Inflammatory macrophage treated with lipopolysaccharide for 1 hour (primary cell): ENCODE measurements around the gene TPST1.

Source experiments
- DNase-seq, 2 donors: peaks; one replicate each; pipeline ENCODE4 v3.0.0-alpha.2; 2020 to 2022

TPST1 gene

DNA sequence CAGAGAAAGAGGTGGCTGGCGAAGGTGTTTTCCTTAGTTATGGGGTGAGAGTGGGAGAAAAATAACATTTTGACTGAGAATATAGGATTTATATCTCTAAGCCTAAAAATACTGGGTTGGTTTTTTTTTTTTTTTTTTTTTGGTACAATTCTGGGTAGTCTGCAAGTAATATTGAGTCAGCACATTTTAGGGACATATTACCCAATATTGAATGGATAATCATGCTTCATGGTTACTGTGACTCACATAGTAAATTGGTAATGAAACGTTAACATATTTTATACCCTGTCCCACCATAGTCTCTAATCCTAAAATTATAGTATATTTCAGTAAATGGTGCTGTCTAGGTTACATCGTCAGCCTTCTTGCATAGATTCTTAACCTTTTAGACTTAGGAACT is 91.4 kb downstream of the TPST1 start:
- DNase-seq = peak in 1 of 2 donors; percentile 14

DNA sequence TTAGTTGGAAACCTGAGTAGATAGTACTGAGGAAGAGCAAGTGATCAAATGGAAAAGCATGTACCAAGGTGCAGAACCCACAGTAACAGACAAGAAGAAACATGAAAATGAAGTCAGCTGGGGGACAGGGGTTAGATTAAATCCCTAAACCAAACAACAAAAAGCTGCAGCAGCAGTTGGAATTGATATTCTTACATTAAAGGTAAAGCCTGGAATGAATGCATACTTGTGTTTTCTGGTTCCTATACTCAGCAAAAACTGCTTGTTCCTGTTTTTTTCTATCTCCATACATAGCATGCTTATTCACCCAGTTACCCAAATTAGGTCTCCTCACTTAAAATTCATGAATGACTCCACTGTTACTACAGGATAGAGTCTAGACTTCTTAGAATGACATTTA is 92.4 kb downstream of the TPST1 start:
- DNase-seq = peak; percentile 16 to 26

DNA sequence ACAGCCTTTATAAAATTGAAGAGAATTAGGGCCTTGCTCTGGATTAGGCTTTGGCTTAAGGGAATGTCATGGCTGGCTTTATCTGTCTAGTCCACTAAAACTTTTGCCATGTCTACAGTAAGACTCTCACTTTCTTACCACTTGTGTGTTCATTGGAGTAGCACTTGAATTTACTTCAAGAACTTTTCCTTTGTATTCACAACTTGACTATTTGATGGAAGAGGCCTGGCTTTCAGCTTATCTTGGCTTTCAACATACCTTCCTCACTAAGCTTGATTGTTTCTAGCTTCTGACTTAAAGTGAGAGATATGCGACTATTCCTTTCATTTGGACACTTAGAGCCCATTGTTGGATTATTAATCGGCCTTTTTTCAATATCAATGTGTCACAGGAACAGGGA is 96.1 kb downstream of the TPST1 start:
- DNase-seq = no peak

DNA sequence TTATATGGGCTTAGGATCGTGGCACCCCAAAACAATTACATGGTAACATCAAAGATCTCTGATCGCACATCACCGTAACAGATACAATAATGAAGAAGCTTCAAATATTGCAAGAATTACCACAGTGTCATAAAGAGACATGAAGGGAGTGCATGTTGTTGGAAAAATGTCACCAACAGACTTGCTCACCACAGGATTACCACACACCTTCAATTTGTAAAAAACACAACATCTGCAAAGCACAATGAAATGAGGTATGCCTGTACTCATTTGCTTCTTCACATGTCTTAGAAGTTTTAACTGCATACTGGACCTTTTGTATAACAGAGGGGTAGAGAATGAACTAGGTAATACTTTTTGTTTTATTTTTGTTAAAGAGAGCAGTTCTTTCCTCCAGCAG is 96.6 kb downstream of the TPST1 start:
- DNase-seq = no peak

DNA sequence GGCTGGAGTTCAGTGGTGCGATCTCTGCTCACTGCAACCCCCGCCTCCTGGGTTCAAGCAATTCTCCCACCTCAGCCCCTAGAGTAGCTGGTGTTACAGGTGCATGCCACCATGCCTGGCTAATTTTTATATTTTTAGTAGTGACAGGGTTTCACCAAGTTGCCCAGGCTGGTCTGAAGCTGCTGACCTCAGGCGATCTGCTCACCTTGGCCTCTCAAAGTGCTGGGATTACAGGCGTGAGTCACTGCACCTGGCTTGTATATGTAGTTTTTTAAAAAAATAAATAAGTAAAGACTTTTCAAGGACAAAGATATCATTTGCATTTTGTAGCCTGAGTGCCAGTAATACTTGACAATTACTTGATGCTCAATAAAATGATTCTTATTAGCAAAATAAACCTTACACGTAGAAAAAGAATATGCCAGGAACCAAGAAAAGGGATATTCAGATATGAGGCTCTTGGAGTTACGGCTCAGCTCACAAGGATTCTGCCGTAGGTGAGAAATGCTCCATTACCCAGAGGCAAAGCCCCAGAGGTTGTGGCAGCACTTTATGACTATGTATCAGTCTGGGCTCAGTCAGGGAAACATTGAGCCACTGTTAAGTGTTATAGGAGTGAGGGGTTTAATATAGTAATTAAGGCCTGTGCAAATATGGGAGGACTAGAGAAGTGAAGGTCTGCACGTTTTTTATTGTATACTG is 98.5 kb downstream of the TPST1 start:
- no peak for DNase-seq

DNA sequence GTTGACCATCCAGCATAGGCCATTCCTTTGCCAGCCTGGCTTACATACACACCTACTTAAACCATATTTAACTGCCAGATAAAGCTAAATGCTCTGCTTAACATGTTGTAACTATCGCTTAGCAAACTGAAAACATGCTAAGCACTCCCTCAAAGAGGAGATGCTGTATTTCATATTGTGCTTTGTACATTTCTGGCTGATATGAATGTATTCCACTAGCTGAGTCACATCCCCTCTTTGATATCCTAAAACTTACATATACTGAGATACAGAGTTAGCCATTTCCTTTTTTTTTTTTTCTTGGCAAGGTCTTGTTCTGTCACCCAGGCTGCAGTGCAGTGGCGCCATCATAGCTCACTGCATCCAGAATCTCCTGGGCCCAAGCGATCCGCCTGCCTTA is 99.4 kb downstream of the TPST1 start:
- DNase-seq = no peak

DNA sequence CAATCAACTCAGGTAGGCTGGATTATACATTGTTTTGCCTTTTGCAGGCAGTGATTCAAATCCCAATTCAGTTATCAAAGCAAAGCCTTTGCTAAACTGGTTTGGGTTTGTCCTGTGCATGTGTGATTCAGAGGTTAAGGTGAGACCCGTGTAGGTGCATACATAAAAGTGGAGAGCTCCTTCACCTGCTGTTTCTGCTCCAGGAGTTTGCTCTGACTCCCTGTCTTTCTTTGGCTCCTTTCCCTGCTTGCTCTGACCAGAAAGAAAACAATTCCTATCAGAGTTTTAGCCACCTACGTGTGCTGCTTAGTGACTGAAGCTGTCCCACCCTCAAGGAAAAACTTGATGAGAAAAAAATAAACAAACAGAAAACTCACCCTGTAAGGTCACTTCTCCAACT is 101.1 kb downstream of the TPST1 start:
- no peak for DNase-seq

DNA sequence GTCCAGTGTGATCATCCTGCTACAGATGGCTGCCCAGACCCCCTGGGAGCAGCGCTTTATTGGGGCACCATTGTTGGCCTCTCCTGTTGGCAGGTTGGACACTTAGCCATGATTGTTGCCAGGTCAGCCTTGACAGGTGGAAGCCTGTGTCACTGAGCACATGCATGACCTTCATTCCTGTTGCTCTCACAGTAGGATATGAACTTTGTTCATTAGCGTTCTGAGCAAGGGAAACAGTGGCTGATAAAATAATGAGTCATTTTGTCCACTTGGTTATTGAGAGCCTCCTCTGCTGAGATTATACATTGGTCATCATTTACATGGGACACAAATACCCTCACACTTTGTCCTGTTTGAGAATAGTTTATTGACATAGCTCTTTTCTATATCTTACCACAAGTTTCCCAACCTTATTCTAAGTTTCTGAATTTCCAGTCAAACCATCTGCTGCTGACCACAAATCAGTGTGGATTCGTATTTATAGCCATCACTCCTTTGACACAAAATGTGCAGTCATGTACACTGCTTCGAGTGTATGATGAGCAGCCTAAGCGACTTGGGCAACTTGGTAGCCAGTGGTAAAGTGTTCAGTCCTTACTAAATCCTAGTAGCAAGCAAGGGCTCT is 102.6 kb downstream of the TPST1 start:
- DNase-seq = no peak

DNA sequence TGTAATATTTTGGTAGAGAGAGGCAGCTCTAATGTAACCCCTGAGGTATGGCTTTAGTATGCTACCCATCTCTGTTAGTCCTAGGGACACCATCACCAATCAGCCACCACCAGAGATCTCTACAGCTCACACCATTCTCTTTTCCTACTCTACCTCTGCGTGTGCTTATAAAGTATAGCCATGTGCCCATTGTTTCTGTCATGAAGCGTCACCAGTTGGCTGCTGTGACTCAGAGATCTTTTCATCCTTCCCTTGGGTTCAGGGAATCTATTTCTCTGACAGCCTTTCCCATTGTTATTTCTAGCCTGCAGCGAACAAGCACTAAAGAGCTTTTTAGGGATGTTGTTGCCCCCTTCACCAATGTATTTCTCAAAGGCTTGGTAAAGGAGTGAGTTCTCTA is 103.3 kb downstream of the TPST1 start:
- DNase-seq = no peak

DNA sequence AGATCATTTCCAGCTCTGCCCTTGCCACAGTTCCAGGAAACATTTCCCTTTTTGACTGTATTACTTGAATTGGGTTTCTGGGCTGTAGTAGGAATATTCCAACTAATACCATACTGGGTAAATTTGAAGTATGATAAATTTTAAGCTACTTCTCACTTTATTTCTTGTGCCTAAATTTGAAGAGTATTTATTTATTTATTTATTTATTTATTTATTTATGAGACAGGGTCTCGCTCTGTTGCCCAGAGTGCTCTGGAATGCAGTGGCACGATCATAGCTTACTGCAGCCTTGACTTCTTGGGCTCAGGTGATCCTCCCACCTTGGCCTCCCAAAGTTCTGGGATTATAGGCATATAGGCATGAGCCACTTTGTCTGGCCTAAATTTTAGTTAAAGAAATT is 105.5 kb downstream of the TPST1 start:
- DNase-seq = no peak

DNA sequence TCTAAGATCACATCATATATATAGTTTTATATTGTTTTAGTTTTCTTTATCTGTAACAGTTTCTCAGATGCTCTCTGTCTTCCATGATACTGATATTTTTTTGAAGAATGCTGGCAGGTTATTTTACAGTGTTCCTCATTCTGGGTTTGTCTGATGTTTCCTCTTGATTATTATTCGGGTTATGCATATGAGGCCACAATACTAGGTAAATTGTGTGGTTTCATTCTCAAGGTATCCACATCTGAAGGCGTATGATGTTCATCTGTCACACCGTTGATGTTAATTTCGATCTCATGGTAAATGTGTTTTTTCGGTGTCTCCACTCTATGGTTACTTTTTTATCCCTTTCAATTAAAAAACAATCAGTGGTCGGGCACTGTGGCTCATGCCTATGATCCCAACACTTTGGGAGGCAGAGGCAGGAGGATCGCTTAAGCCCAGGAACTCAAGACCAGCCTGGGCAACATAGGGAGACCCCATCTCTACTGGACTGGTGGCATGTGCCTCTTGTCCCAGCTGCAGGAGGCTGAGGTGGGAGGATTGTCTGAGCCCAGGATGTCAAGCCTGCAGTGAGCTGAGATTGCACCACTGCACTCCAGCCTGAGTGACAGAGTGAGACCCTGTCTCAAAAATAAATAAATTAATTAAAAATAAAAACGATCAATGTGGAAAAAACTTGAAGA is 108.9 kb downstream of the TPST1 start:
- DNase-seq = no peak

DNA sequence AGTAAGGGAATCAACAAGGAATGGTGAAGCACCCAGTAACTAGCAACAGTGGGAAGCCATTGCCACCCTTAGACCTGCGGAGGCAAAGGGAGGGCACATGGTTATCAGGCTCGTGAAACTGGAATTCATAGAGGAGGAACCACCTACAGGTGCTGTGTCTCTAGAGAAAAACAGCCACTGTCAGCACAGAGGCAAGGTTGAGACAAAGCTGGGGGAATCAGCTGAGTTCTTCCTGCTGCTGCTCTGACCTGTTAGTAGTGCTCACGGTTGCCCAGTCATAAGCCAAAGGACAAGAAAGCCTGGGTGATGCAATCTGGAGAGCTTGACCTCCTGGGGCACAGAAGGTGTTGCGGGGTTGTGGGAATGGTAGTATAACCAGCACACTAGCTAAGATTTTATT is 110.1 kb downstream of the TPST1 start:
- no peak for DNase-seq

DNA sequence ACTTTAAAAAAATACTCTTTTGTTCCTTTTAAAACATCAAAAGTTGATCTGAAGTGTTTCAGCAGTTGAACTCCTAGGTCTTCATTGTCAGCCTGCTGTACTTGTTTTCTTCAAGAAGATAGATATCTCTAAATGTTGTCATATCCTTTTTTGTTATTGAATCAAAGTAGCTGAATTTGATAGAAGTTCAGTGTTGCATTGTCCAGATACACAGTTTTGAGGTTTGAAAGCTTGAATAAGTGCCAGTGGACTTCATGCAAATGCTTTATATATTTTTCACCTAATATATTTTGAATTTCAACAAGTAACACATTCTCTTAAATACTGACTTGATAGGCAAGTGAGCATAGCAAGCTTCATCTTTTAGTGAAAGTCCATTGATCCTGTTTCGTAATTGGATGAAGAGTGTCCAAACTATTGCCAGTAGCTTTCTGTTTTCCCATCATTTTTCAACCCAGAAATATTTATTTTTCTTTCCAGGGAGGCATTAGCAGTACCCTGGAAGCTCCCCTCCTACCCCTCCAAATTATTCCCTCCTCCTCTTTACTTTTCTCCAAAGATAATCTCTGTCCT is 114.4 kb downstream of the TPST1 start:
- DNase-seq = no peak

DNA sequence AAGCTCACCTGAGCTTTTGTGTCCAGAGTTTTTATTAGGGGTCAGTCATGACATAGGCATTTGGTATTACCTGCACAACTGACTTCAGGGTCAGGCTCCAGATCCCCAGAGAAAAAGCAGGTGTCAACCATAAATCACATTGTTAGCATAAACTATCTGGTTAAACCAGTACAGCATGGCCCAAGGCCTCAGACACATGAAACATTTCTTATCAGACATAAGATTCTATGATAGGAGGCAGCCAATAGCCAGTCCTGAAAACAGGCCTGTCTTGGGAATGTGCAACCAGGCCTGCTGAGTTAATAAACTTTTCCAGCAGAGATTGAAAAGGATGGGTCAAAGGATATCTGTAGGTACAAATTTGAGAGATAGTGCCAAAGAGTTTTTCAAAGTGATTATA is 116.1 kb downstream of the TPST1 start:
- no peak for DNase-seq

DNA sequence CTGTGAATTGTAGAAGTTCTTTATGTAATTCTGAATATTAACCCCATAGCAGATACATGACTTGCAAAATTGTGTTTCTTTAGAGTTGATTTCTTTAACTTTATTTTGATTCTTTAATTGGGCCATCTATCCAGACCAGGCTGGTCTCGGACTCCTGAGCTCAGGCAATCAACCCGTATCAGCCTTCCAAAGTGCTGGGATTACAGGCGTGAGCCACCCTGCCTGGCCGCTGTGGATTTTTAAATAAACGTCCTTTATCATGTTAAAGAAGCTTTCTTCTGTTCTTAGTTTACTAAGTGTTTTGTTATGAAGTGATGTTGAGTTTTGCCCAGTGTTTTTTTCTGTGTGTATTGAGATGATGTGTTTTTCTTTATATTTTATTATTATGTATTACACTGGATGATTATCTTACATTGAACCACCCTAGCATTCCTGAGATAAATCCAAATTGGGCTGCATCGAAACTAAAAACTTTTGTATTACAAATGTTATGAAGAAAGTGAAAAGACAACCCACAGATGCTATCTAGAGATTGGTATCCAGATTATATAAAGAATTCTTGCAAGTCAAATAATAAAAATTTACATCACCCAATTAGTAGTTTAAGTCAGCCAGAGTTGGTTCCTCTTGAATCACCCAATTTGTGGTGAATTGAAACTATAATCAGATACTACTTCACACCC is 118.1 kb downstream of the TPST1 start:
- no peak for DNase-seq

DNA sequence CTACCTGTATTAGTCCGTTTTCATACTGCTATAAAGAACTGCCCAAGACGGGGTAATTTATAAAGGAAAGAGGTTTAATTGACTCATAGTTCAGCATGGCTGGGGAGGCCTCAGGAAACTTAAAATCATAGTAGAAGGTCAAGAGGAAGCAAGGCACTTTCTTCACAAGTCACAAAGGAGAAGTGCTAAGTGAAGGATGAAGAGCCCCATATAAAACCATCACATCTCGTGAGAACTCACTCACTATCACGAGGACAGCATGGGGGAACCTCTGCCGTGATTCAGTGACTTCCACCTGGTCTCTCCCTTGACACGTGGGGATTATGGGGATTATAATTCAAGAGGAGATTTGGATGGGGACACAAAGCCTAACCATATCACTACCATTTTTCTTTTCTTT is 119.9 kb downstream of the TPST1 start:
- peak; percentile 18 to 42 for DNase-seq

DNA sequence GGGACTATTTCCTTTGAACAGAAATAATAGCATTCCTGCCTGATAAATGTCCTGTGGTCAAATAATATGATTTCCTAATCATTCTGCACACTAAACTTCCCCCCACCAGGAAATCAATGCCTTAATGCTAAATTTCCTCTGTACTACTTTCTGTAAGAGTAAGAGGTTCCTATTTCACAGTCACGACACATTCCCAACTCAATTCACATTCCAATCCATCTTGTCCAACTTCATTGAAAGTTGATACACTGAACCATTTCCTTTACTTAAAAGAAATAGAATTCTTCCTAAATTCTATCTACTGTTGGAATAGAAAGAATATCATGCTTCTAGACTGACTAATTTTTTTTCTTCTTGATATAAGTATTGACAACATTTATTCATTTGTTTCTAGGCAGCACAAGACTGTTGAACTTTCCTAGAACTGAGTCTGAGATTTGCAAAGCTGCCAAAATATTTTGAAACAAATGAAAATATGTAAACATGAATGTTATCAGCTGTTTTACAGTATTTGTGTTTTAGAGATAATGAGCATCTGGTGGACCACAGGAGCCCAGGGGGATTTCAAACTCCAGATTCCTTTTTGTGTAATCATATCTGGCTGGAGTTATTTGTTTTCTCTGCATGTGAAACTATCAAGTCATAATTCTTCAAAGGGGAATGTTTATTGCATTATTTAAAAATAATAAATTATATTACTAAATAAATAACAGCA is 121.5 kb downstream of the TPST1 start:
- no peak for DNase-seq

DNA sequence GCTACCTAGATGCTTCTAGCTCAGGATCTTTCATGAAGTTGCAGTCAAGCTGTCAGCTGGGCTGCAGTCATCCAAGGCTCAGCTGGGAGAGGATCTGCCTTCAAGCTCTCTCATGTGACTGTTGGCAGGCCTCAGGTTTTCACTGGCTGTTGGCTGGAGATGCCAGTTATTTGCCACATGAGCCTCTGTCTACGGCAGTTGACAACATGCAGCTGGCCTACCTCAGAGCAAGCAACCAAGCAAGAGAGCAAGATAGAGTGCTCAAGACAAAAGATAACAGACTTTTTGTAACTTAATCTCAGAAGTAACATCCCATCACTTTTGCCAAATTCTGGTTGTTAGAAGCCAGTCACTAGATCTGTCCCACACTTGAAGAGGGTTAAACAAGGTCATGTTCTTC is 125.8 kb downstream of the TPST1 start:
- no peak for DNase-seq

DNA sequence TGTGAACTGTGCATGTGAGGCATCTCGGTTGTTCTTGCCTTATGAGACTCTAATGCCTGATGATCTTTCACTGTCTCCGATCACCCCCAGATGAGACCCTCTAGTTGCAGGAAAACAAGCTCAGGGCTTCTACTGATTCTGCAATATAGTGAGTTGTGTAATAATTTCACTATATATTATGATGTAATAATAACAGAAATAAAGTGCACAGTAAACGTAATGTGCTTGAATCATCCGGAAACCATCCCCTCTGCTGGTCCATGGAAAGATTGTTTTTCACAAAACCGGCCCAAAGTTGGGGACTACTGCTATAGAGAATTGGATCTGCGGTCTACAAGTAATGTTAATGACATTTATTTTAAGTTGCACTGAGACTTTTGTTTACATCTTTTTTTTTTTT is 126.7 kb downstream of the TPST1 start:
- no peak for DNase-seq

DNA sequence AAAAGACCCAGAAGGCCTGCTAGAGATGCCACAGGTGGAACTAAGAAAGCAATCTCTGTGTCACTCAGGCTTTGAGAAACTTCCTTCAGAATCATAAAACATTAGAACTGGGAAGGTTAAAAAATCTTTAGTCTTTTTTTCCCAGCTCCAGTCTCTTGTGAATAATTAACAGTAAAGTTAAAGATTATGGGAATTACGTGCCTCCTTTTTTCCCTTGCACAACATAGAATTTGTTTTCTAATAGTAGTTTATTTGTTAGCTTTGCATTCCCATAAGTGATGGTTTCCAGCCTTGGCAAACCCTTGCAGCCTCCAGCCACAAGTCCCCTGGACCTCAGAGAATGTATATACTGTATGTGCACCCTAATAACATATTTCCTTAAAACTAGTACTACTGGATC is 128.3 kb downstream of the TPST1 start:
- DNase-seq = no peak

DNA sequence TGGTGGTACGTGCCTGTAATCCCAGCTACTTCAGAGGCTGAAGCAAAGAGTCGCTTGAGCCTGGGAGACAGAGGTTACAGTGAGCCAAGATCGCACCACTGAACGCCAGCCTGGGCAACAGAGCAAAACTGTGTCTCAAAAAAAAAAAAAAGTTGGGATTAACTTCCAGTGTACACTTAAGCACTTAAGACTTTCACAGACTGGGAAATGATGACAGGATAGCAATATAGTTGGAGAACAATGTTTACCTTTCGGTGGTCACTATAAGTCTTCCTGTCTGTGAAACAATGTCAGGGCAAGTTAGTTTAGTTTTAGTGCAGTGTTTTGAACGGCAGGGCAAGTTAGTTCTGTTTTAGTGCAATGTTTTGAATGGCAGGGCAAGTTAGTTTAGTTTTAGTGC is 130.2 kb downstream of the TPST1 start:
- DNase-seq = no peak

DNA sequence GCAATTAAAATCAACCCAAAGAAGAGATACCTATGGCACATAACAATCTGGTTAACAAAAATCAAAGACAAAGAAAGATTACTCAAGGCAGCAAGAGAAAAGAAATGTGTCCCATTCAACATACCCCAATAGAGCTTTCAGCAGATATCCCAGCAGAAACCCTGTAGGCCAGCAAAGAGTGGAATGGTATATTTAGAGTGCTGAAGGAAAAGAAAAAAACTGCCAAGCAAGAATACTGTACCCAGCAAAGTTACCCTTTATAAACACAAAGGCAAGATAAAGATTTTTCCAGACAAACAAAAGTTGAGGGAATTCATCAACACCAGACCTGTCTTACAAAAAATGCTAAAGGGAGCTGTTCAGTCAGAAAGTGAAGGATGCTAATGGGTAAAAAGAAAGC is 131.6 kb downstream of the TPST1 start:
- no peak for DNase-seq

DNA sequence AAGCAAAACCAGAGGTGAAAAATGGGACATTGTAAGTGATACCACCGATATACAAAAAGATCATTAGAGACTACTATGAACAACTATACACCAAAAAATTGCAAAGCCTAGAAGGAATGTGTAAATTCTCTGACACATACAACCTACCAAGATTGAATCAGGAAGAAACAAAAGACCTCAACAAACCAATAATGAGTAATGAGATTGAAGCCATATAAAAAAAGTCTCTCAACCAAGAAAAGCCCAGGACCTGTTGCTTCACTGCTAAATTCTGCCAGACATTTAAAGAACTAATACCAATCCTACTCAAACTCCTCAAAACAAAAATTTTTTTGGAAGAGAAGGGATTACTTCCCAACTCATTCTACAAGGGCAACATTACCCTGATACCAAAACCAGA is 134.0 kb downstream of the TPST1 start:
- DNase-seq = no peak
